ENCODE results near the gene PLB1.

DNA sequence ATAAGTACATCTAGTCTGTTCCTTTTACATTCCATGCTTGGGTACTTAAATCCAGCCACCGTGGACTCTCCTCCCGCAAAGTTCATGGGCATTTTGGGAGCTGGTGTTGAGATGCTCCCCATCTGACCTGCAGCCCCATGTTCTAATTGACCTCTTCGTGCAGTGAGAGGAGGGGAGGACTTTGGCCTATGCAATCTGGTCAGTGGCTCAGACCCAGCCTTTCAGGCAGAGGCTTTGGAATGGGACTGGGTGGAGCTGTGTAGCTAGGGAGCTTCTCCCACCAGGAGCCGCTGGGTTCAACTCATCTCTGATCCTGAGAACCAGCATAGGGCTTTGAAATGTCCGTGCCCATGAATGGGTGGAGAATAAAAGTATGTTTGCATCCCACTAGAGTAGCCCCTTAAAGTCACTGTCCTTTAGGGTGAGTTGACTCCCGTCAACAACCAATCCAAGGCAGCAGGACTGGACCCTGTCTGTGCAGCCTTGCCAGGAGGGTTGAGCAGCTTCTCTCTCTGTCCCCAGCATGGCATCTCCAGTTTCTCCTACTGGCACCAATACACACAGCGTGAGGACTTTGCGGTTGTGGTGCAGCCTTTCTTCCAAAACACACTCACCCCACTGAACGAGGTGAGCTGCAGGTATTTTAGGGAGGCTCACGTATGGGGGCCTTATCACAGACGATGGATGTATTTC is 135.8 kb downstream of the PLB1 start:
- TF ChIP-seq, protein P1, sequence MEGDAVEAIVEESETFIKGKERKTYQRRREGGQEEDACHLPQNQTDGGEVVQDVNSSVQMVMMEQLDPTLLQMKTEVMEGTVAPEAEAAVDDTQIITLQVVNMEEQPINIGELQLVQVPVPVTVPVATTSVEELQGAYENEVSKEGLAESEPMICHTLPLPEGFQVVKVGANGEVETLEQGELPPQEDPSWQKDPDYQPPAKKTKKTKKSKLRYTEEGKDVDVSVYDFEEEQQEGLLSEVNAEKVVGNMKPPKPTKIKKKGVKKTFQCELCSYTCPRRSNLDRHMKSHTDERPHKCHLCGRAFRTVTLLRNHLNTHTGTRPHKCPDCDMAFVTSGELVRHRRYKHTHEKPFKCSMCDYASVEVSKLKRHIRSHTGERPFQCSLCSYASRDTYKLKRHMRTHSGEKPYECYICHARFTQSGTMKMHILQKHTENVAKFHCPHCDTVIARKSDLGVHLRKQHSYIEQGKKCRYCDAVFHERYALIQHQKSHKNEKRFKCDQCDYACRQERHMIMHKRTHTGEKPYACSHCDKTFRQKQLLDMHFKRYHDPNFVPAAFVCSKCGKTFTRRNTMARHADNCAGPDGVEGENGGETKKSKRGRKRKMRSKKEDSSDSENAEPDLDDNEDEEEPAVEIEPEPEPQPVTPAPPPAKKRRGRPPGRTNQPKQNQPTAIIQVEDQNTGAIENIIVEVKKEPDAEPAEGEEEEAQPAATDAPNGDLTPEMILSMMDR (IDR thresholded peaks at IDR 0.05): no peak
- TF ChIP-seq POLR2A (IDR thresholded peaks at IDR 0.05) (no peak), POLR2AphosphoS5 (IDR thresholded peaks at IDR 0.05; ENCODE audit: insufficient read depth in 1 of 2, low read depth in 1 of 2) (no peak)
